ENCODE measurements around the gene MMP21. TPM values are rescaled to one million over a fixed set of nuclear protein-coding genes. Genes with fewer than 3 reads are reported as not detected.

The MMP21 gene
- total and polyA plus RNA-seq, 2 of the 13 experiments (the other 11 are each of a cell fraction or from before 2014, with no cell fraction given), result not detected

GRCh38 chr10:125744909-125745308, 30.7 kb downstream of the MMP21 start:
- no peak for FAIRE-seq
- no peak overlapping the region for H3K27ac ChIP-seq (ENCODE audit: extremely low read length, insufficient read depth, low read length)
- H3K36me3 ChIP-seq (replicated peaks in 1 of 2; ENCODE audit: control insufficient read depth in 1 of 2, insufficient read depth in 2 of 2, low read length in 2 of 2), result peaks cover 17 to 69% of the 10 kb centered on the region in 2 experiments
- no TSS peak for BruUV-seq (replicated peaks)
- no peak for ATAC-seq
- intact Hi-C loops (cut with micrococcal nuclease; ENCODE audit: unreplicated experiment) (loop anchor here (10.0 kb wide), 1 partner anchor 80 kb away; the partner anchor contains the start of genes BCCIP and UROS), in situ Hi-C loops (cut with HindIII; ENCODE audit: extremely low pct_ligation_motif_present, low pct_unique_long_range_greater_than_20kb) (no loop called here)
- POLR2A ChIA-PET, result no interaction called here
- H2AFZ ChIP-seq (ENCODE audit: low read length), result no peak overlapping the region
- TF ChIP-seq SUZ12 (IDR thresholded peaks at IDR 0.05; ENCODE audit: low read depth, low read length) (no peak), CSRNP1 (CRISPR knock-in tag; IDR thresholded peaks at IDR 0.05) (no peak), MAFF (IDR thresholded peaks at IDR 0.05; ENCODE audit: low read depth, low read length) (no peak), ZFYVE20 (CRISPR knock-in tag; IDR thresholded peaks at IDR 0.05; ENCODE audit: borderline replicate concordance, low read depth) (no peak), KAT8 (CRISPR knock-in tag; IDR thresholded peaks at IDR 0.05) (no peak), ZNF460 (CRISPR knock-in tag; IDR thresholded peaks at IDR 0.05; ENCODE audit: borderline replicate concordance) (no peak), HOXA5 (CRISPR knock-in tag; IDR thresholded peaks at IDR 0.05) (no peak), ZNF7 (CRISPR knock-in tag; IDR thresholded peaks at IDR 0.05) (no peak), ISL2 (CRISPR knock-in tag; IDR thresholded peaks at IDR 0.05) (no peak)
- H3K9me3 ChIP-seq (ENCODE audit: low read length), result no peaks in the 10 kb centered on the region
- no peaks in the 10 kb centered on the region for H3K4me1 ChIP-seq (ENCODE audit: insufficient read depth, low read length)
- CTCF ChIA-PET (ENCODE audit: low intra/inter-chr PET ratio, low total read pairs), result no interaction called here
- 91% methylated on average over 2 of the region's 2 CpGs for WGBS (ENCODE audit: low lambda C conversion rate)
- no peak overlapping the region for H3K4me2 ChIP-seq (ENCODE audit: low read depth, low read length)
- no peak overlapping the region for H3K9ac ChIP-seq (ENCODE audit: insufficient read depth, low read depth, low read length)
- no peaks in the 10 kb centered on the region for H3K27me3 ChIP-seq (ENCODE audit: control insufficient read depth in 1 of 2, insufficient read depth in 2 of 2, low read length in 2 of 2)
- H4K20me1 ChIP-seq (ENCODE audit: insufficient read depth, low read length), result no peaks in the 10 kb centered on the region
- no peak for DNase-seq (ENCODE audit: low spot score)
- H3K4me3 ChIP-seq (replicated peaks in 1 of 3; ENCODE audit: insufficient read depth in 1 of 3, low read depth in 2 of 3, low read length in 3 of 3), result no peak overlapping the region
- H3K79me2 ChIP-seq (ENCODE audit: insufficient read depth, low read length), result no peaks in the 10 kb centered on the region
